HG03457 (cell line): ENCODE results near the gene CHST10.
"Not testable (repeated sequence)": the region's sequence is repeated elsewhere in the genome, so short reads cannot be mapped to it uniquely, and the experiment has no call there.

Source experiments
- ATAC-seq: cut with Tn5 transposase; IDR thresholded peaks from one replicate; pipeline ENCODE4 v1.9.1; 2021; ENCODE audit warnings: moderate number of reproducible peaks; ENCODE audit not compliant: unreplicated experiment

Gene CHST10, protein sequence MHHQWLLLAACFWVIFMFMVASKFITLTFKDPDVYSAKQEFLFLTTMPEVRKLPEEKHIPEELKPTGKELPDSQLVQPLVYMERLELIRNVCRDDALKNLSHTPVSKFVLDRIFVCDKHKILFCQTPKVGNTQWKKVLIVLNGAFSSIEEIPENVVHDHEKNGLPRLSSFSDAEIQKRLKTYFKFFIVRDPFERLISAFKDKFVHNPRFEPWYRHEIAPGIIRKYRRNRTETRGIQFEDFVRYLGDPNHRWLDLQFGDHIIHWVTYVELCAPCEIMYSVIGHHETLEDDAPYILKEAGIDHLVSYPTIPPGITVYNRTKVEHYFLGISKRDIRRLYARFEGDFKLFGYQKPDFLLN

DNA sequence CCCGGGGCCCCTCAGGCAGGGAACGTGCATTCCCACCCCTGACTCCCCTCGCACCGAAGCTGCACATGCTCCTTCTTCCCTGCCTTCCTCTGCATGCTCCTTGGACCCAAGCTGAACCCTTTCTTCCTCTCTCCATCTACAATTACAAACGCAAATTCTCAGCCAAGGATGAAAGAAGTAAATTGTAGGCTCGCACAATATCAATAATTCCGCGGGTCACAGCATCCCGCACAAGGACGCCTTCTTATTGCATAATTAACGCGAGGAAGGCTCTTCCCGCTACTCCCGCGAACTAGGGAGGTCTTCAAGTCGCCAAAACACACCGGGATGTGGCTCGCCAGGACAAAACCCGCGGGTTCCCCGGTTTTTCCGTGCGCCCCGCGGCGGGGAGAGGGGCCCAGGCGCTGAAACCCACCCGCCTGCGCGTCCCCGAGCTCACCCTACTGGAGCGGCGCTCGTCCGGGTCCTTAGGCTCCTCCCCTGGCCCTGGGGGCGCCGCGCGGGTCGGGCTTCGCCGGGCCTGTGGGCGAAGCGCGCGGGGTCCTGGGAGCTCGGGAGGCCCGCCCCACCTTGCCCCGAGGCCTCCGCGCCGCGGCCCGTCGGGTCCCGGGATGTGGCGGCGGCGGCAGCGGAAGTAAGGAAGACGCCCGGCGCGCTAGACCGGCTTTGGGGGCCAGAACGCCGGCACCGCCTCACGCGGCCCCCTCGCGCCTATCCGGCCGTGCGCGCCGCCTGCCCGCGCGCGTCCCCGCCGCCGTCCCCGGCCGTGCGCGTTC, at the start of gene CHST10:
TSS of gene CHST10 (minus strand) at position 734 of the 776 bp plus-strand sequence. CDS start 10,993 bp downstream, outside the sequence.
- ATAC-seq, result peak; percentile 71

DNA sequence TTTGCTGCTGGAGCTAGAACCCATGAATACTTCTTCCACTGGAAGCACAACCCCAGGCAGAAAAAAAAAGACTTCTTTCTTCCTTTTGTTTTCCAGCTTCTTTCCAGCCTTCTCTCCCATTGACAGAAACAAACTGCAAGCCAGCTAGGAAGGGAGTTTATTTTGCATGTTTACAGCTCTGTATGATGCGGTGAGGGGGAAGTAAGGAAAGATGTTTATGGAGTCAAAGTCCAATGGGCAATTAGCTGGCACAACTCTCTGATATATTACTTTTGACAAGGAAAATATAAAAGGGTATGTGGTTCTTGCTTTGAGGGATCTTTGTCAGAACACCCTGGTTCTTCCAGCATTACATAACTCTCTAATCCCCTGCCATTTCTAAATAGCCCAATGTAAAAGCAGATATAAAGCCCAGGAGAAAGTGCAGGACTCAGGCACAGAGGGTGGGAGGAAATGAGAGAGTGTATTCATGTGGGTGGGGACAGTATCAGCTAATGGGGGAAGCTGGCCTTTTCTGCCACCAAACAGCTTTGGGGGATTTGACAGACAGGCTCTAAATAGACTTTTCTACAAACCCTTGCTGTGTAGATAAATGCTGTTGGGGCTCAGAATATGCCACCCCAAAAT, 43.5 kb upstream of the CHST10 start:
- ATAC-seq, result no peak

DNA sequence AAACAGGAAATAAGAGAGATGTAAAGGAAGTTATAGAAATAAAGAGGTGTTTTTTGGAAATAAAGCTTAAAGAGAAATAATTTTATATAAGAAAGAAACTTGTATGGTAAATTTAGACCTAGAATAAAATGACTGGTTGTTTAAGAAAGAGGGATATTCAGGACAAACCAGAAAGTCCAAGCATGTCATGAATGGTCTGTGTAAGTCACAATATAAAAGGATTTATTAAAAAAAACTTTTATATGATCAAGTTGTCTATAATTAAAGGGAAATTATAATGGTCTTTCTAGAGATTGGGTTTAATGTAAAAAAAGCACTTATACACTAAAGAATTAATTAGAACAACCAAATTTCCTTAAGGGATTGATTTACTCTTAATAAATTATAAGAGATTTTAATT, 38.9 kb upstream of the CHST10 start:
- not testable (repeated sequence) for ATAC-seq

DNA sequence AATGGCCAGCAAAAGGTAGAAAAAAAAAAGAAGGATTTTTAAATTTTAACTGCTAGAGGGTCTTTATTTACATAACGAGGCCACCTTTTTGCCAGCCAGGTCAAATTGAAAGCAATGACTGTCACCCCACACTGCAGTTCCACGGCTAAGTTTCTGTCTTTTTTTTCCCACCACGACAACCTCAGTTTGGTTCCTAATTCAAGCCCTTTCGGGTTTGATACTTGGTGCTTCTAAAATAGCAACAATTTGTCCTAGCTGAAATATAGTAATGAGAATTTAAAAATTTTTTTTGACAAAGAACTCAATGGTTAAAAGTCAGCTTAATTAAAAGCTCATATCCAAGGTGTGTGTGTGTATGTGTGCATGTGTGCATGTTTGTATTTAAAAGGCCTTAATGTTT, 36.4 kb upstream of the CHST10 start:
- no peak for ATAC-seq

DNA sequence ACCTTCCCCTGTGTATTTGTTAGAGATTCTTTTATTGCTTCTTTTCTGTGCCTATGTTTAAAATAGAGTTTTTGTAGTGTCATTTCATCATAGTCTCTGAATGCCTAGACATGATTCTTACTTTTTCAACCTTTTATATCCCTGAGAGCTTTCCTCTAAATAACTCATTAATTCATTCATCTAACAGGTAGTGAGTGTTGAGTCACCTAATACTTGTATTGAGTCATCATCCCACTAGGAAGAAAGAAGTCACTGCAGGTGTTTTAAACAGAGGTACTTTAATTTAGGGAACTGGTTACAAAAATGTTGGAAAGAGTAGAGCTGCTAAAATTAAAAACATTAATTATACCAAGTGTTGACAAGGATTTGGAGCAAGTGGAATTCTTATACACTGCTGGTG, 34.3 kb upstream of the CHST10 start:
- no peak for ATAC-seq

DNA sequence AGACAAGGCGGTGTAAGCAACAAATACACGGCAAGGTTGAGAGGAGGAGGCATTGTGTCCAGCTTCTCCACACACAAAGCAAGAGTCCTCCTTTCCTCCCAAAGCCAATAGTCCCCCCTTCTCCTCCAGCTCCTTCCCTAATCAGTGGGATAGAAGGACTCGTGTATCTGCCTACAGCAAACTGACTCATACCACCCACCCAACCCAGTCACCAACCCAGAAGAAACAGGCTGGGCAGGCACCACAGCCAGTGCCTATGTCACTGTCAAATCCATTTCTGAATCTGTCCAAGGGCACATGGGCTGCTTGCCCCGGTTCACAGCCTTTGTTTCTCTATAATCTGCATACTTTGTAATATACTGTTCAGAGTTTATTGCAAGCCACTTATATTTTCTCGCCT, 33.6 kb upstream of the CHST10 start:
- no peak for ATAC-seq

DNA sequence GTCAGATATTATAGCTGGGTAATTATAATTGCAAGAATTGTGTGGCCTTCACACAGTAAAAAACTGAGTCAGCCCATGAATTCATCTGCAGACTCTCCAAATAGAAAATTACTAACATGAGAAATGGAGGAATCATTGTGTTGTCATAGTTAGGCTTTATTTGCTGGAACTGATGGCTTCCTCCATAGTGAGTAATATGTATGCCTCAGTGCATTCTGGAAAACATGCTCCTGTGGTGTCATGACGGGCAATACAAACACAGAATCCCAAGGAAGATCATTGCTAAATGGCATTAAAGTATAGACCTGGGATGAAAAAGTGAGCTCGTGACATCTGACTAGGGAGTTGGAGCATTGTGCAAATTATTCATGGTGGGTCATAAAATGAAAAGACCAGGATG, 29.2 kb upstream of the CHST10 start:
- no peak for ATAC-seq

DNA sequence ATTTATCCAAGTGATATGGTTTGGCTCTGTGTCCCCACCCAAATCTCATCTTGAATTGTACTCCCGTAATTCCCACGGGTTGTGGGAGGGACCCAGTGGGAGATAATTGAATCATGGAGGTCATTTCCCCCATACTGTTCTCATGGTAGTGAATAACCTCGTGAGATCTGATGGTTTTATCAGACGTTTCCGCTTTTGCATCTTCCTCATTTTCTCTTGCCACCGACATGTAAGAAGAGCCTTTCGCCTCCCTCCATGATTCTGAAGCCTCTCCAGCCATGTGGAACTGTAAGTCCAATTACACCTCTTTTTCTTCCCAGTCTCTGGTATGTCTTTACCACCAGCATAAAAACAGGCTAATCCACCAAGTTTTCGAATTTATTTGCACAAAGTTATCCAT, 20.3 kb upstream of the CHST10 start:
- ATAC-seq, result no peak

DNA sequence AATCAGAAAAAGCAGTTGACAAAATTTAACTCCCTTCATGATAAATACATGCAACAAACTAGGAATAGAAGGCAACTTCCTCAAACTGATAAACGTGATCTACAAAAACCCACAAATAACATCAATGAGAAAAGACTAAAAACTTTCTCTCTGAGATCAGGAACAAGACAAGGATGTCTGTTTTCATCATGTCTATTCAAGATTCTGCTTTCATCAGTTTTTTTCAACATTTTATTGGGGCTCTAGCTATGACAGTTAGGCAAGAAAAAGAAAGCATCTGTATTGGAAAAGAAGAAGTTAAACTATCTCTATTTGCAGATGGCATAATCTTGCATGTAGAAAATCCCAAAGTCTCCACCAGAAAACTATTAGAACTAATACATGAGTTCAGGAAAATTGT, 12.3 kb upstream of the CHST10 start:
- no peak for ATAC-seq

DNA sequence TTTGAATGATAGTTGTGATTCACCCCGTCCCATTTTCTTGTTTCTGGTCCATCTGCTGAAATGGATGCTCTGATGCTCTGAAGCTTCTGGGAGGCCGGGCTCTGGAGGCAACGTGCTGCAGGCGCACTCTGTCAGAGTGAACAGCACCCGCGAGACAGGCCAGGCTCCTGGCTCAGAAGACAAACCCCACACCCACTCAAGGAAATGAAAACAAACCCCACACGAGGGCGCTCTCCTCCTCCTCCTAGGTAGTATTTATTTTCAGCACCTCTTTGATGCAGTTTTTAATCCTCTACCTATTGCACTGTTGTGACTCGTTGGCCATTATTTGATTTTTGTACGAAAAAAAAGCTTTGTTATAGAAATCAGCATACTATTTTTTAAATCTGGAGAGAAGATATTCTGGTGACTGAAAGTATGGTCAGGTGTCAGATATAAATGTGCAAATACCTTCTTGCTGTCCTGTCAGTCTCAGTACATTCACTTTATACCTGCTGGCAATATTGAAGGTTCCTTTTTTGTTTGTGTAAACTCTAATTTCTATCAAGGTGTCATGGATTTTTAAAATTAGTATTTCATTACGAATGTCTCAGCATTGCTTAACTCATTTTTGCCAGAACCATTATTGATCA, 10.3 kb upstream of the CHST10 start:
- no peak for ATAC-seq

DNA sequence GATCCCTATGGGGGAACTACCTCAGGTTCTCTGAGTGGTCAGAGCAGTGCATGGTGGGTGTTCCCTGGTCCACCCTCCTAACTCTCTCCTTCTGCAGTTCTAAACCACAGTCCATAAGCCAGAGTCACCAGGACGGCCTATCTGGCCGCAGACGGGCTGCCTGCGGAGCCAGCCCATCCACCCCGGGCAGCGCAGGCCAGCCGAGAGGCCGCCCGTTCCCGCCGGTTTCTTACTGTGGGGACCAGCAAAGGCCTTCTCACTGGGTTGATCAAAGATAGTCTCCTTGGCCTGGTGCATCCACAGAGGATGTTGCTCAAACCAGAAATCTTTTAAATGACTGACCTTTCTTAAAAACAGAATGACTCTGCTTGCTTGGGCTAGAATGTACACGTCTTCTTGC, 9.6 kb upstream of the CHST10 start:
- no peak for ATAC-seq

DNA sequence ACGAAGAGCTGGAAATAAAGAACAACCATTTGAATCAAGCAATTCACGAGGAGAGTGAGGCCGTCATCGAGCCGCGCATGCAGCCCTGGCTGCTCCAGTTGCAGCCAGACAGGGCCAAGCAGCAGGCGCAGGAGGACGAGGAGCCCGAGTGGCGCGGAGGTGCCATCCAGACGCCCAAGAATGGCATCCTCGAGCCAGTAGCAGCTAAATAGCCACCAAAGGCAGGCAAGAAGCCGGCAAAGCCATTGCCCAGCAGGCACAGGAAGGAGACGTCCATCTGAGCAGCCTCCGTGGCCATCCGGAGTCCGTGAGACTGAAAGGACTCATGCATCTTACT, 8.9 kb upstream of the CHST10 start:
- no peak for ATAC-seq

DNA sequence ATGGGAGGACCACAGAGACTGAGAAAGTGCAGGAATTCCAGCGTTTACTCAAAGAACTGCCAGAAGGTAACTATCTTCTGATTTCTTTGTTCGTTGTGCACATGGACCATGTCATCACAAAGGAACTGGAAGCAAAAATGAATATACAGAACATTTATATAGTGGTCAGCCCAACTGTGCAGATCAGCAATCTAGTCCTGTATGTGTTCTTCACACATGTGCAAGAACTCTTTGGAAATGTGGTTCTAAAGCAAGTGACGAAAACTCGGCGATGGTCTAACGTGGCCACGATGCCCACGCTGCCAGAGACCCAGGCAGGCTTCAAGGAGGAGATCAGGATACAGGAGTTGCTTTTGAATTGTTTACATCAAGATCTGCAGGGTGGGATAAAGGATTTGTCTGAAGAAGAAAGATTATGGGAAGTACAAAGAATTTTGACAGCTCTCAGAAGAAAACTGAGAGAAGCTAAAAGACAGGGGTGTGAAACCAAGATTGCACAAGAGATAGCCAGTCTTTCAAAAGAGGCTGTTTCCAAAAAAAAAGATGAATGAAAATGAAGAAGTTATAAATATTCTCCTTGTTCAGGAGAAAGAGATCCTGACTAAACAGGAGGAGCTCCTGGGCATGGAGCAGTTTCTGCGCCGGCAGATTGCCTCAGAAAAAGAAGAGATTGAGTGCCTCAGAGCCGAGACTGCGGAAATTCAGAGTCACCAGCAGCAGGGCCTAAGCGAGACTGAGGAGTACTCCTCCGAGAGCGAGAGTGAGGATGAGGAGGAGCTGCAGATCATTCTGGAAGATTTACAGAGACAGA, 8.3 kb upstream of the CHST10 start:
- no peak for ATAC-seq

DNA sequence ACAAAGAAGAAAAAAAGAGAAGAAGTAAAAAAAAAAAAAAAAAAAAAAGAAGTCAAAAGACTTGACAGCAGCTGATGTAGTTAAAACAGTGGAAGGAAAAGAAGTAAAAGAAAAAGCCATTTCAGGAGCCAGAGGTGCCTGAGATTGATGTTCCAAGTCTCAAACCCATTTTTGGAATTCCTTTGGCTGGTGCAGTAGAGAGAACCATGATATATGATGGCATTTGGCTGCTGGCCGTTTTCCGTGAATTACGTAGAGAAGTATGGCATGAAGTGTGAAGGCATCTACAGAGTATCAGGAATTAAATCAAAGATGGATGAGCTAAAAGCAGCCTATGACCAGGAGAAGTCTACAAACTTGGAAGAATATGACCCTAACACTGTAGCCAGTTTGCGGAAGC, 7.6 kb upstream of the CHST10 start:
- ATAC-seq, result no peak

DNA sequence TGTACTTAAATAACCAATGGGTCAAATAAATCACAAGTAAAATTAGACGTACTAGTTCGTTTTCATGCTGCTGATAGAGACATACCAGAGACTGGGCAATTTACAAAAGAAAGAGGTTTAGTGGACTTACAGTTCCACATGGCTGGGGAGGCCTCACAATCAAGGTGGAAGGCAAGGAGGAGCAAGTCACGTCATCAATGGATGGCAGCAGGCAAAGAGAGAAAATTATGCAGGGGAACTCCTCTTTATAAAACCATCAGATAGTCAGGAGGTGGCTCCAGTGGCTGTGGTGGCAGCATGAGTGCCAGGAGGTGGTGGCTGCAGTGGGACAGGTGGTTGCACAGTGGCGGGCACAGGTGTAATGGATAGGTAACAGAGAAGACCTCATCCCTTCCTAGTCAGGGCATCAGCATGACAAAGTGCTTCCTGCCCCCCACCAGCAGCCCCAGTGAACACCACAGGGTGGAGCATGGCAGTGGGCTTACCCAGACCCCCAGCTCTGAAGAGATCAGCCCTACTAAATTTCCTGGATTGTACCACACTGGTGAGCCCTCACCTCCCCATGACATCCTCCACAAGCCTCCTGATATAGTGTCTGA, 6.9 kb upstream of the CHST10 start:
- ATAC-seq, result no peak

DNA sequence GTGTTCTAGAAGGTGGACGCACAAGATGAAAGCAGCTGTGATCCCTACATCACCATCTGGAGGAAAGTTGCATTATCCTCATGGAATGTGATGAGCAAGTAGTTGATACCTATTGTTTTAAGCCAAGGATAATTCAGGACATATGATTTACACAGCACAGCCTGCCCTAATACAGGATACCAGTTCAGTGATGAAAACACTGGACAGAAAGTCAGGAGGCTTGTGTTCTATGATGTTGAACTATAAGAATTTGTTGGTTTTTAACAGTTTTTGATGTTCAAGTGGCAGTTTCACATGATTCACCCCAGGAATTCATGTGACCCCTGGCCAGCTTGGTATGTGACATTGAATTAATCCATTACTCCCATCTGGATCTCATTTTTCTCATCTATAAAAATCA, 6.2 kb upstream of the CHST10 start:
- ATAC-seq, result no peak

DNA sequence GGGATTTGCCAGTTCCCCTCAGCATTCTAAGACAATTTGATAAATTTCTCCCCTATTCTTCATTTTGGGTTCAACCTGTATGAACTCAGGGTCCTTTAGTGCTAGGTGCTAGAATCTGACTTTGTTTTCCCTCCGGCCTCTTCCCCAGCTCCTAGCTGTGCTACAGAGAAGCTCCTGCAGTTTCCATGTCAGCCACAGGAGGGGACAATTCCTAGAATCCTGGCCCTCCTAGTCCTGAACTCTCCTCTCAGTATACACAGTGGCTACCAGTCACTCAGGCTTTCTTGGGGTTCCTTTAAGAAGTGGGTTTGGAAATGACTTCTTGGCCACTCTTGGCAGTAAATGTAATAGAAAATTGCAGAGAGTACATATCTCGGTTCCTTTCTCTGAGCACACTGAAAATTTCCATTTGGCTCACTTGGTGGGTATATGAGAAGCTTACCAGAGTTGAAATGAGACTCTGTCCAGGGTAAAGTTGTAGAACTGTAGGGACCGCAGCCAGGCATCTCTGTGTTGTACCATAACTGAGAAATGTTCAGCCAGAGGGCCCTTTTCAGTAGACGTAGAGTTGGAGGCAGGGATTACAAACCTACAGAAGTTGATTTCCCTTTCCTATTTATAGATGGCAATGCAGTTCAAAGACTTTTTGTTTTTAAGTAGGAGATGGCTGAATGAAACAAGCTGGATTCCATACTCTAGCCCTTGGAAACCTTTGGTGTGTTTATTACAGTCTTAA, 5.0 kb upstream of the CHST10 start:
- ATAC-seq, result no peak

DNA sequence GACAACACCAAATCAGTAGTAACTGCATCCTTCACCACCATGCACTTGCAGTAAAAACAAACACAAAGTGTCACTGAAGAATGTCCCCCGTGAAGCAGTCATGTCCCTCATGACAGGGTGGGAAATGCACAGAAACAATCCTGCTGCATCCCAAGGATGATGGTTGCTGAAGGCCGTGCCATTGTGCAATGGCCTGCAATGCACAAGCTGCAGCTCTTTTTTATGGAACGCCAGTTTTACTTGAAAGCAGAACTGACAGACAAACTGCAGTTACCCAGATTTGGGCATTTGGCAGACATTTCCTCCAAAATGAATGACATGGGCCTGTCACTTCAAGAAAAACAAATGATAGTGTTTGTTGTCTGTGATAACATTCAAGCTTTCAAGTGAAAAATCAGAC, 2.4 kb upstream of the CHST10 start:
- no peak for ATAC-seq

DNA sequence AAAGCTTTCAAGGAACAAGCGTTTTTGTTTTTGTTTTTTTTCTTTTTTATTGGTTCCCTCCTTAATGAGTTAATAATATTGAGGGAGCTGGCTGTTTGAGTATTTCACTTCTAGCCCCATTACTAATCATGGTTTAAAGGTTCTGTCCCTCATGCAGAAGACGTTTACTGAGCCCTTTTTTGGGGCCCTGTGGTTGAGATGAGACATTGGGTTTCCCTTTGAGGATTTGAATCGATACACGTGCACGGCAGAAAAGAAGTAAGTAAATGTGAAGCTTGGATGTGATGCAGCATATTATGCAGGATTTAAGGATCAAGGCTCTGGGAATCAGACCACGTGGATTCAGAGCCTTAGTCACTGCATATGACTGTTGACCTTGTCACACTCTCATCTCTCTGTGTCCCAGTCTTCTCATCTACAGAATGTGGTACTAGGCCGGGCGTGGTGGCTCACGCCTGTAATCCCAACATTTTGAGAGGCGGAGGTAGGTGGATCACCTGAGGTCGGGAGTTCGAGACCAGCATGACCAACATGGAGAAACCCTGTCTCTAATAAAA, 1.0 kb upstream of the CHST10 start:
- no peak for ATAC-seq
